ENCODE data around the gene VPS35.

- TF ChIP-seq CTCF (conservative IDR thresholded peaks at IDR 0.05) = no peak
- no peak for TF ChIP-seq ZFX (IDR thresholded peaks at IDR 0.05)
Observed at GRCh38 chr16:46686815-46687473, 2.0 kb downstream of the VPS35 start.

Data from C4-2B (cell line).